HCT116 (cell line): ENCODE data around the gene NACC2.

Experiments used
- CBX3 ChIP-seq: IDR thresholded peaks from 2 replicates; pipeline ENCODE4 v1.6.1; 2012; ENCODE audit warnings: low read depth
- CTCF ChIP-seq, 3 experiments: fragments of 200-600 bp in 1 of 3; sonication (generic) in 1 of 3; IDR thresholded peaks in 2 of 3; conservative IDR thresholded peaks in 1 of 3; 2 replicates each; pipeline ENCODE4 v1.5.1; 2012 to 2017; ENCODE audit warnings: low read depth in 2 of 3, low read length in 2 of 3, antibody characterized with exemption in 1 of 3, borderline replicate concordance in 1 of 3, control low read depth in 1 of 3, mild to moderate bottlenecking in 1 of 3, mixed read lengths in 1 of 3, mixed run types in 1 of 3, moderate library complexity in 1 of 3; ENCODE audit not compliant: insufficient read depth in 1 of 3
- POLR2A ChIP-seq: IDR thresholded peaks from 2 replicates; pipeline ENCODE4 v1.7.0; 2011; ENCODE audit warnings: borderline replicate concordance; ENCODE audit not compliant: insufficient read depth, insufficient read length; ENCODE audit errors: extremely low read depth
- RAD21 ChIP-seq: IDR thresholded peaks from 2 replicates; pipeline ENCODE4 v1.6.1; 2012; ENCODE audit warnings: low read depth, mild to moderate bottlenecking
- YY1 ChIP-seq: IDR thresholded peaks from 2 replicates; pipeline ENCODE4 v1.6.1; 2011; ENCODE audit warnings: low read length, low read depth, moderate library complexity, mild to moderate bottlenecking; ENCODE audit not compliant: insufficient replicate concordance; ENCODE audit errors: extremely low read depth
- TF ChIP-seq, protein P1 (sequence below): IDR thresholded peaks from 2 replicates; pipeline ENCODE4 v1.6.1; 2012; ENCODE audit warnings: low read depth

DNA sequence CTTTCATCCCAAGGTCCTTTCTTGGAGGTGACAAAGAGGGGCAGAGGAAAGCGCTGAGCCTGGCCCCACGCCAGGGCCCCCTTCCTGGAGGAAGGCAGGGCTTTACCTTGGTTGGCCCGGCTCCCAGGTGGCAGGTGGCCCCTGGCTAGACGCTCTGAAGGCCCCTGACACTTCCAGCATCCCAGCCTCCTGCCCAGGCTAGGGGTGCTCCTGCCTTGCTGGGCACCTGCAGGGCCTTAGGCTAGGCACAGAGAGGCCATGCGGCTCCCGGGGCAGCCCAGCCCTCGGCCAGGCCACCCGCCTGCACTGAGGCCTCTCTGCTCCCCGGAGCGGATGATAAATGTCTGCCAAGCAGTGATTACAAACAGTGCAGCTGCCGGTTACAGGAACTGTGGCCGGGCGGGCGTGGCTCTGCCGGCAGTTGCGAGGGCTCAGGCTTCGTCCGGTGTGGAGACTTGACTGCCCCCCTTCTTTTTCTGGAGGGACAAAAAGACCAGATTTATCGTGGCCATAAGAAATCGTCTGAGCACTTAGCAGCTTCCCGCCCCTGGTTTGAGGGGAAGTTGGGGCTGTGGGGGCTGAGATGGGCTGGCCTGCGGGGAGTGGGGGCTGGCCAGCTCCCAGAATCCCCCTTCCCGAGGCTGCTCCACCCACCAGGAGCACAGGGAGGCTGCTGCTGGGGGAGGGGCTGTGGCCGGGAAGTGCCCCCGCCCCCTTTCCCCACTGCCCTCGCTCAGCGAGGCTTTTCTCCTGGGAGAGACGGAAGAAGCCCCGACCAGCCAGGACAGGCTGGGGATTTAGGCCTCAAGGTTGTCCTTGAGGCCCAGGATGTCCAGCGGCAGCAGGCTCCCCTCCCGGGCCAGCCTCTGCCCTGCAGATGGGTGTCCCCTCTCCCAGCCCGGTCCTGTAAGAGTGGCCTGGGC lies 102.3 kb downstream of the NACC2 start:
- no peak for TF ChIP-seq POLR2A
- TF ChIP-seq CBX3 = no peak
- TF ChIP-seq CTCF (IDR thresholded peaks at IDR 0.05 in 2 of 3, conservative IDR thresholded peaks at IDR 0.05 in 1 of 3; ENCODE audit: borderline replicate concordance in 1 of 3, insufficient read depth in 1 of 3, low read depth in 2 of 3, low read length in 2 of 3) = no peak
- no peak for TF ChIP-seq YY1
- no peak for TF ChIP-seq RAD21
- TF ChIP-seq, protein P1, sequence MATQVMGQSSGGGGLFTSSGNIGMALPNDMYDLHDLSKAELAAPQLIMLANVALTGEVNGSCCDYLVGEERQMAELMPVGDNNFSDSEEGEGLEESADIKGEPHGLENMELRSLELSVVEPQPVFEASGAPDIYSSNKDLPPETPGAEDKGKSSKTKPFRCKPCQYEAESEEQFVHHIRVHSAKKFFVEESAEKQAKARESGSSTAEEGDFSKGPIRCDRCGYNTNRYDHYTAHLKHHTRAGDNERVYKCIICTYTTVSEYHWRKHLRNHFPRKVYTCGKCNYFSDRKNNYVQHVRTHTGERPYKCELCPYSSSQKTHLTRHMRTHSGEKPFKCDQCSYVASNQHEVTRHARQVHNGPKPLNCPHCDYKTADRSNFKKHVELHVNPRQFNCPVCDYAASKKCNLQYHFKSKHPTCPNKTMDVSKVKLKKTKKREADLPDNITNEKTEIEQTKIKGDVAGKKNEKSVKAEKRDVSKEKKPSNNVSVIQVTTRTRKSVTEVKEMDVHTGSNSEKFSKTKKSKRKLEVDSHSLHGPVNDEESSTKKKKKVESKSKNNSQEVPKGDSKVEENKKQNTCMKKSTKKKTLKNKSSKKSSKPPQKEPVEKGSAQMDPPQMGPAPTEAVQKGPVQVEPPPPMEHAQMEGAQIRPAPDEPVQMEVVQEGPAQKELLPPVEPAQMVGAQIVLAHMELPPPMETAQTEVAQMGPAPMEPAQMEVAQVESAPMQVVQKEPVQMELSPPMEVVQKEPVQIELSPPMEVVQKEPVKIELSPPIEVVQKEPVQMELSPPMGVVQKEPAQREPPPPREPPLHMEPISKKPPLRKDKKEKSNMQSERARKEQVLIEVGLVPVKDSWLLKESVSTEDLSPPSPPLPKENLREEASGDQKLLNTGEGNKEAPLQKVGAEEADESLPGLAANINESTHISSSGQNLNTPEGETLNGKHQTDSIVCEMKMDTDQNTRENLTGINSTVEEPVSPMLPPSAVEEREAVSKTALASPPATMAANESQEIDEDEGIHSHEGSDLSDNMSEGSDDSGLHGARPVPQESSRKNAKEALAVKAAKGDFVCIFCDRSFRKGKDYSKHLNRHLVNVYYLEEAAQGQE = no peak
